H9 (cell line): ENCODE data around the gene GALNT17. TPM values are rescaled to one million over a fixed set of nuclear protein-coding genes. Genes with fewer than 3 reads are reported as not detected.

Experiments used
- DNase-seq: peaks from one replicate; pipeline ENCODE4 v3.0.0-alpha.2; 2017
- H2AFZ ChIP-seq: one replicate; pipeline ENCODE4 v1.6.1; 2013; ENCODE audit warnings: mild to moderate bottlenecking, low read length, control low read depth, moderate library complexity
- H2AK5ac ChIP-seq: 2 replicates; pipeline ENCODE4 v1.6.1; 2013; ENCODE audit warnings: low read length, control low read depth, mixed read lengths; ENCODE audit not compliant: insufficient read length
- H2BK120ac ChIP-seq: one replicate; pipeline ENCODE4 v1.6.1; 2013; ENCODE audit warnings: low read depth, mild to moderate bottlenecking, low read length, control low read depth, inconsistent platforms; ENCODE audit not compliant: poor library complexity, severe bottlenecking
- H2BK12ac ChIP-seq: 2 replicates; pipeline ENCODE4 v1.6.1; 2013; ENCODE audit warnings: low read length, control low read depth, mixed read lengths, low read depth; ENCODE audit not compliant: insufficient read length
- H2BK15ac ChIP-seq: 2 replicates; pipeline ENCODE4 v1.6.1; 2013; ENCODE audit warnings: low read depth, low read length, control low read depth
- H2BK20ac ChIP-seq: one replicate; pipeline ENCODE4 v1.6.1; 2013; ENCODE audit warnings: low read depth, mild to moderate bottlenecking, low read length, control low read depth, inconsistent platforms; ENCODE audit not compliant: poor library complexity, severe bottlenecking
- H2BK5ac ChIP-seq: 2 replicates; pipeline ENCODE4 v1.6.1; 2013; ENCODE audit warnings: low read length, control low read depth, mixed read lengths; ENCODE audit not compliant: insufficient read length
- H3K14ac ChIP-seq: 2 replicates; pipeline ENCODE4 v1.6.1; 2013; ENCODE audit warnings: low read length, control low read depth; ENCODE audit not compliant: insufficient read depth
- H3K18ac ChIP-seq: 2 replicates; pipeline ENCODE4 v1.6.1; 2013; ENCODE audit warnings: low read depth, mild to moderate bottlenecking, mixed read lengths, low read length, control low read depth; ENCODE audit not compliant: insufficient read length
- H3K23ac ChIP-seq: 2 replicates; pipeline ENCODE4 v1.6.1; 2013; ENCODE audit warnings: low read length, control low read depth, mixed read lengths, low read depth; ENCODE audit not compliant: insufficient read length
- H3K23me2 ChIP-seq: 2 replicates; pipeline ENCODE4 v1.6.1; 2013; ENCODE audit warnings: low read depth, mild to moderate bottlenecking, mixed read lengths, low read length, control low read depth; ENCODE audit not compliant: insufficient read length, poor library complexity, severe bottlenecking
- H3K27ac ChIP-seq: 2 replicates; pipeline ENCODE4 v1.5.1; 2013; ENCODE audit warnings: low read length, control low read depth, mixed read lengths, low read depth; ENCODE audit not compliant: insufficient read length
- H3K27me3 ChIP-seq: 2 replicates; pipeline ENCODE4 v1.6.1; 2013; ENCODE audit warnings: low read length, control low read depth, inconsistent platforms; ENCODE audit not compliant: insufficient read depth
- H3K4ac ChIP-seq: 2 replicates; pipeline ENCODE4 v1.6.1; 2013; ENCODE audit warnings: low read depth, mild to moderate bottlenecking, control low read depth, inconsistent platforms, low read length, moderate library complexity
- H3K4me1 ChIP-seq: 2 replicates; pipeline ENCODE4 v1.6.1; 2013; ENCODE audit warnings: low read length, control low read depth, inconsistent platforms; ENCODE audit not compliant: insufficient read depth
- H3K4me2 ChIP-seq: 2 replicates; pipeline ENCODE4 v1.6.1; 2013; ENCODE audit warnings: low read length, control low read depth, mixed read lengths; ENCODE audit not compliant: insufficient read length, insufficient read depth
- H3K56ac ChIP-seq: 2 replicates; pipeline ENCODE4 v1.6.1; 2013; ENCODE audit warnings: low read depth, mild to moderate bottlenecking, mixed read lengths, low read length, control low read depth; ENCODE audit not compliant: insufficient read length
- H3K79me1 ChIP-seq: 2 replicates; pipeline ENCODE4 v1.6.1; 2013; ENCODE audit warnings: low read depth, mild to moderate bottlenecking, moderate library complexity, low read length, control low read depth, inconsistent platforms; ENCODE audit not compliant: insufficient read depth, poor library complexity, severe bottlenecking
- H3K79me2 ChIP-seq: 2 replicates; pipeline ENCODE4 v1.6.1; 2013; ENCODE audit warnings: low read length, control low read depth, inconsistent platforms; ENCODE audit not compliant: insufficient read depth
- H3K9ac ChIP-seq: 2 replicates; pipeline ENCODE4 v1.6.1; 2013; ENCODE audit warnings: low read length, control low read depth, mixed read lengths; ENCODE audit not compliant: insufficient read length; ENCODE audit errors: extremely low read depth
- H3K9me3 ChIP-seq: one replicate; pipeline ENCODE4 v1.6.1; 2013; ENCODE audit warnings: low read depth, low read length, inconsistent platforms; ENCODE audit not compliant: control insufficient read depth
- H3T11ph ChIP-seq: one replicate; pipeline ENCODE4 v1.6.1; 2013; ENCODE audit warnings: mild to moderate bottlenecking, low read length, control low read depth, inconsistent platforms
- H4K20me1 ChIP-seq: one replicate; pipeline ENCODE4 v1.6.1; 2013; ENCODE audit not compliant: control insufficient read depth, insufficient read length, insufficient read depth
- H4K5ac ChIP-seq: 2 replicates; pipeline ENCODE4 v1.6.1; 2013; ENCODE audit warnings: low read depth, mild to moderate bottlenecking, mixed read lengths, low read length, control low read depth; ENCODE audit not compliant: insufficient read length
- H4K8ac ChIP-seq: replicated peaks from 2 replicates; pipeline ENCODE4 v1.6.1; 2013; ENCODE audit warnings: low read length, control low read depth, mixed read lengths, low read depth; ENCODE audit not compliant: insufficient read length
- H4K91ac ChIP-seq: 2 replicates; pipeline ENCODE4 v1.6.1; 2013; ENCODE audit warnings: low read depth, mild to moderate bottlenecking, moderate library complexity, mixed read lengths, low read length, control low read depth; ENCODE audit not compliant: insufficient read length
- H3K27ac Mint-ChIP-seq, 3 experiments: 2 replicates in 2 of 3; 3 replicates in 1 of 3; pipeline ENCODE4 v1.8.0; 2020 to 2021; ENCODE audit warnings: mixed read lengths in 3 of 3, mild to moderate bottlenecking in 1 of 3, moderate library complexity in 1 of 3
- H3K27me3 Mint-ChIP-seq: 2 replicates; pipeline ENCODE4 v1.8.0; 2021; ENCODE audit warnings: low read depth, mild to moderate bottlenecking, moderate library complexity, mixed read lengths
- H3K36me3 Mint-ChIP-seq, 3 experiments: 2 replicates in 2 of 3; 3 replicates in 1 of 3; pipeline ENCODE4 v1.8.0; 2020 to 2021; ENCODE audit warnings: low read depth in 3 of 3, mixed read lengths in 3 of 3; ENCODE audit not compliant: insufficient read depth in 1 of 3
- H3K4me1 Mint-ChIP-seq, 2 experiments: 2 replicates each; pipeline ENCODE4 v1.8.0; 2020; ENCODE audit warnings: mixed read lengths in 2 of 2
- H3K4me3 Mint-ChIP-seq, 2 experiments: 2 replicates in 1 of 2; 3 replicates in 1 of 2; pipeline ENCODE4 v1.8.0; 2020 to 2021; ENCODE audit warnings: mild to moderate bottlenecking in 2 of 2, mixed read lengths in 2 of 2, moderate library complexity in 1 of 2
- H3K9me3 Mint-ChIP-seq, 2 experiments: 2 replicates in 1 of 2; 3 replicates in 1 of 2; pipeline ENCODE4 v1.8.0; 2020; ENCODE audit warnings: mild to moderate bottlenecking in 2 of 2, mixed read lengths in 2 of 2, moderate library complexity in 1 of 2
- WGBS: extraction: QIAGEN DNeasy Blood & Tissue Kit; methylation state at CpG from one replicate; pipeline ENCODE4 v1.1.7; 2013; ENCODE audit warnings: missing lambda C conversion rate, low lambda C conversion rate, mixed read lengths; ENCODE audit not compliant: insufficient read length; ENCODE audit errors: extremely low coverage; 5-methylcytosine and 5-hydroxymethylcytosine counted together
- total RNA-seq: library from RNA; stranded (reverse); gene quantifications from 2 replicates; pipeline ENCODE4 v1.2.1, GENCODE V29; 2021
- TF ChIP-seq, protein P1 (sequence below): fragments of 200-600 bp; sonication (generic); conservative IDR thresholded peaks from 3 replicates; pipeline ENCODE4 v1.8.0; 2021; ENCODE audit warnings: antibody characterized with exemption, mild to moderate bottlenecking

GALNT17 gene
- total RNA-seq, 1 experiment from 2014 or later, result 43.2 TPM

GRCh38 chr7:71439321-71439720, 307.4 kb downstream of the GALNT17 start:
- no peaks in the 10 kb centered on the region for H3K79me2 ChIP-seq
- H3T11ph ChIP-seq, result no peak overlapping the region
- no peak overlapping the region for H3K4me2 ChIP-seq

More at GRCh38 chr7:71439321-71439720, 307.4 kb downstream of the GALNT17 start:
- DNase-seq, result no peak
- H3K27me3 ChIP-seq, result no peaks in the 10 kb centered on the region
- H3K27ac ChIP-seq, result no peak overlapping the region
- no peak overlapping the region for H2BK120ac ChIP-seq
- H3K9me3 ChIP-seq, result peaks cover 7% of the 10 kb centered on the region
- H4K20me1 ChIP-seq, result no peaks in the 10 kb centered on the region
- peaks cover 19 to 23% of the 10 kb centered on the region in 2 experiments for H3K4me1 Mint-ChIP-seq
- peaks cover 4% of the 10 kb centered on the region for H3K23me2 ChIP-seq
- H3K79me1 ChIP-seq, result no peaks in the 10 kb centered on the region
- no peak overlapping the region for H3K4me3 Mint-ChIP-seq
- peaks cover 47 to 56% (median 50%) of the 10 kb centered on the region in 3 experiments for H3K36me3 Mint-ChIP-seq
- no peak overlapping the region for H3K56ac ChIP-seq
- H3K27me3 Mint-ChIP-seq, result no peaks in the 10 kb centered on the region; the same call in 1 of the 2 replicates
- no peak overlapping the region for H4K91ac ChIP-seq
- peaks cover 10% of the 10 kb centered on the region; the same call in 1 of the 2 replicates for H3K4me1 ChIP-seq
- TF ChIP-seq, protein P1, sequence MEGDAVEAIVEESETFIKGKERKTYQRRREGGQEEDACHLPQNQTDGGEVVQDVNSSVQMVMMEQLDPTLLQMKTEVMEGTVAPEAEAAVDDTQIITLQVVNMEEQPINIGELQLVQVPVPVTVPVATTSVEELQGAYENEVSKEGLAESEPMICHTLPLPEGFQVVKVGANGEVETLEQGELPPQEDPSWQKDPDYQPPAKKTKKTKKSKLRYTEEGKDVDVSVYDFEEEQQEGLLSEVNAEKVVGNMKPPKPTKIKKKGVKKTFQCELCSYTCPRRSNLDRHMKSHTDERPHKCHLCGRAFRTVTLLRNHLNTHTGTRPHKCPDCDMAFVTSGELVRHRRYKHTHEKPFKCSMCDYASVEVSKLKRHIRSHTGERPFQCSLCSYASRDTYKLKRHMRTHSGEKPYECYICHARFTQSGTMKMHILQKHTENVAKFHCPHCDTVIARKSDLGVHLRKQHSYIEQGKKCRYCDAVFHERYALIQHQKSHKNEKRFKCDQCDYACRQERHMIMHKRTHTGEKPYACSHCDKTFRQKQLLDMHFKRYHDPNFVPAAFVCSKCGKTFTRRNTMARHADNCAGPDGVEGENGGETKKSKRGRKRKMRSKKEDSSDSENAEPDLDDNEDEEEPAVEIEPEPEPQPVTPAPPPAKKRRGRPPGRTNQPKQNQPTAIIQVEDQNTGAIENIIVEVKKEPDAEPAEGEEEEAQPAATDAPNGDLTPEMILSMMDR, result no peak
- WGBS, result no CpG with 5 or more reads among the region's 7 CpGs
- H2BK15ac ChIP-seq, result no peak overlapping the region
- no peak overlapping the region for H3K27ac Mint-ChIP-seq
- H3K4ac ChIP-seq, result no peak overlapping the region
- H4K5ac ChIP-seq, result no peak overlapping the region
- no peak overlapping the region for H3K14ac ChIP-seq
- no peak overlapping the region for H3K23ac ChIP-seq
- no peak overlapping the region for H3K18ac ChIP-seq
- H3K9me3 Mint-ChIP-seq, result peaks cover 29 to 32% of the 10 kb centered on the region in 2 experiments
- no peak overlapping the region for H3K9ac ChIP-seq
- no peak overlapping the region for H2BK20ac ChIP-seq
- no peak overlapping the region for H2BK12ac ChIP-seq
- no peak overlapping the region for H4K8ac ChIP-seq
- no peak overlapping the region for H2AK5ac ChIP-seq
- no peak overlapping the region for H2BK5ac ChIP-seq
- no peak overlapping the region for H2AFZ ChIP-seq
